Myometrial cell (primary cell): ENCODE data around the gene MBLAC1. TPM values are rescaled to one million over a fixed set of nuclear protein-coding genes. Genes with fewer than 3 reads are reported as not detected.

Experiments
- total RNA-seq: library from RNA; depleted of rRNA; stranded (reverse); fragments of >200 nt; gene quantifications from 2 replicates; pipeline ENCODE4 v1.2.3, GENCODE V29; 2015

Gene MBLAC1, protein sequence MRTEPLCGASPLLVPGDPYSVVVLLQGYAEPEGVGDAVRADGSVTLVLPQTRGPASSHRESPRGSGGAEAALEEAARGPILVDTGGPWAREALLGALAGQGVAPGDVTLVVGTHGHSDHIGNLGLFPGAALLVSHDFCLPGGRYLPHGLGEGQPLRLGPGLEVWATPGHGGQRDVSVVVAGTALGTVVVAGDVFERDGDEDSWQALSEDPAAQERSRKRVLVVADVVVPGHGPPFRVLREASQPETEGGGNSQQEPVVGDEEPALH
- 2.9 and 6.0 TPM in 2 replicates for total RNA-seq

DNA sequence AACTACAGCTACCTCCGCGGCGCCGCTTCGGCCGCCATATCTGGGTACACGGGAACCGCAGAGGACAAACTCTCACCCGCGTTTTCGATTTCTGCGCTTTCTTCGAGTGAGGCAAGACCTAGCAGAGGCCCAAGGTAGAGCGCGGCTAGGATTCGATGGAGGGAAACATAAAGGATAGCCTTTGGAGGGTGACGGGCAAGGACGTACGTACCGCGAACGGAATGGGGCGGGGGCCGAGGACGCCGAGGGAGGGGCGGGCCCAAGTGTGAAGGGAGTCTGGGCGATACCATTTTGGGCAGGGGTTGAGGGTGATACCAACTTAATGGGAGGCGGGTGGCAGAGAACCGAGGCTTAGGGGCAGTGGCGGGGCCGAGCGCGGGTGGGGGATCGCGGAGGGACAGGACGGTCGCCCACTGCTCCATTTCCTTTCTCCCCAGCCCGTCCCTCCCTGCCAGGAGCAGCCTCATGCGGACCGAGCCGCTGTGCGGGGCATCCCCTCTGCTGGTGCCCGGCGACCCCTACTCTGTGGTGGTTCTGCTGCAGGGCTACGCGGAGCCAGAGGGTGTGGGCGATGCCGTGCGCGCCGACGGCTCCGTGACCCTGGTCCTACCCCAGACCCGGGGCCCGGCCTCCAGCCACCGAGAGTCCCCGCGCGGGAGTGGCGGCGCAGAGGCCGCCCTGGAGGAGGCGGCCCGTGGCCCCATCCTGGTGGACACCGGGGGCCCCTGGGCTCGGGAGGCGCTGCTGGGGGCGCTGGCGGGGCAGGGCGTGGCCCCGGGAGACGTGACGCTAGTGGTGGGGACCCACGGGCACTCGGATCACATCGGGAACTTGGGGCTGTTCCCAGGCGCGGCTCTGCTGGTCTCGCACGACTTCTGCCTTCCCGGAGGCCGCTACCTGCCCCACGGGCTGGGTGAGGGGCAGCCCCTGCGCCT is at the start of gene MBLAC1:
TSS of gene MBLAC1 (plus strand) at position 37 of the 935 bp plus-strand sequence. CDS start at position 466, 429 bp downstream.

DNA sequence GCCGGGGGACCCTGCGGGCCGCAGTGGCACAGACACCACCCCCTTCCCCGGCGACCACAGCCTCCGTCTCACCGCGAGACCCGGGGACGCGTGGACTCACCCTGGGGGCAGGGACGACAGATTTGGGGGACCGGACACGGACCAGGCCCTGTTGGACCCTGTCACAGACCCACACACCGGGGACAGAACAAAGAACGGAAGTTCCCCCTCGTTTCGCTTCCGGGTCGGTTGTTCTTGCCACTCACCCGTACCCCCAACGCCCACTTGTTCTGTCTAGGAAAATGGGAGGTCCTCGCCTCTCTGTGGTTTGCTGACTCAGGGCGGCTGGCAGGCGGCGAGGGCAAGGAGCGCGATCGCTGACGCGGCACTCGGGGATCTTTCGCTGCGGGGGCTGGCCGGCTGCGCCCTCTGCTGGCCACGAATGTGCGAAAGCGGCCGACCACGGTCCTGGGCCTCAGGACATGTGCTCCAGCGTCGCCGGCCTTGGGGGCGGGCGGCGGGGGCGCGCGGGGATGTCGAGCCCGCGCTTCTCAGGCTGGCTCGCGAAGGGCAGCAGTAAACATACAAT is 45.1 kb upstream of the MBLAC1 start, which contains the start of gene ZNF3:
TSS of gene ZNF3 (minus strand) at position 189 of the 568 bp plus-strand sequence. CDS start 4,366 bp downstream, outside the sequence.

DNA sequence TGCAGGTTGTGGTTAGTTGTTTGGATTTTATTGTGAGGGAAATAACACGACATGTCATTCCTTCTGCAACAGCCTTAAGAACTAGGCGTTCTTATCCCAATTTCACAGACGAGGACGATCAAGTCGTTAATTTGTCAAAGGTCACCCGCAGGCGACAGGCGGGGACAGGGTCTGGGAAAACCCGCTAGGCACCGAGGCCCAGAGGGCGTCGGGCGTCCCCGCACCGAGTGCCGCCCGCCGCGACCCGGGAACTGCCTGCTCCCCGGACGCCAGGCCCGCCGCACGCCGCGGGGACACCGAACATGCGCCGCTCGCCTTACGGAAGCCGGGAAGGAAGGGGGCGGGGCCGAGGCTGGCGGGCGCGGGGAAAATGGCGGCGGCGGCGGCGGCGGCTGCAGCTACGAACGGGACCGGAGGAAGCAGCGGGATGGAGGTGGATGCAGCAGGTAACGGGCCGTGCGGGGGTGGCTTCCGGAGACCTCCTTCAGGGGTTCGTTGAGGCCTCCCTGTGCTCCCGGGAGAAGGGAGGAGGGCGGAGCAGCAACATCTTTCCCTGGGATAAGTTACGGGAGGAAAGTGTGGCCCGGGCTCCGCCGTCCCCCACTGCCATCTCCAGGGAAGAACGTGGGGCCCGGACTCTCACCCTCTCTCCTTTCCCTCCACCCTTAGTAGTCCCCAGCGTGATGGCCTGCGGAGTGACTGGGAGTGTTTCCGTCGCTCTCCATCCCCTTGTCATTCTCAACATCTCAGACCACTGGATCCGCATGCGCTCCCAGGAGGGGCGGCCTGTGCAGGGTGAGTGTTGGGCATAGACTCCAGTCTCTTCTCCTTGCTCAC is 37.9 kb upstream of the MBLAC1 start, which contains the start of gene COPS6:
TSS of gene COPS6 (plus strand) at position 349 of the 837 bp plus-strand sequence. CDS start at position 371, 22 bp downstream.

DNA sequence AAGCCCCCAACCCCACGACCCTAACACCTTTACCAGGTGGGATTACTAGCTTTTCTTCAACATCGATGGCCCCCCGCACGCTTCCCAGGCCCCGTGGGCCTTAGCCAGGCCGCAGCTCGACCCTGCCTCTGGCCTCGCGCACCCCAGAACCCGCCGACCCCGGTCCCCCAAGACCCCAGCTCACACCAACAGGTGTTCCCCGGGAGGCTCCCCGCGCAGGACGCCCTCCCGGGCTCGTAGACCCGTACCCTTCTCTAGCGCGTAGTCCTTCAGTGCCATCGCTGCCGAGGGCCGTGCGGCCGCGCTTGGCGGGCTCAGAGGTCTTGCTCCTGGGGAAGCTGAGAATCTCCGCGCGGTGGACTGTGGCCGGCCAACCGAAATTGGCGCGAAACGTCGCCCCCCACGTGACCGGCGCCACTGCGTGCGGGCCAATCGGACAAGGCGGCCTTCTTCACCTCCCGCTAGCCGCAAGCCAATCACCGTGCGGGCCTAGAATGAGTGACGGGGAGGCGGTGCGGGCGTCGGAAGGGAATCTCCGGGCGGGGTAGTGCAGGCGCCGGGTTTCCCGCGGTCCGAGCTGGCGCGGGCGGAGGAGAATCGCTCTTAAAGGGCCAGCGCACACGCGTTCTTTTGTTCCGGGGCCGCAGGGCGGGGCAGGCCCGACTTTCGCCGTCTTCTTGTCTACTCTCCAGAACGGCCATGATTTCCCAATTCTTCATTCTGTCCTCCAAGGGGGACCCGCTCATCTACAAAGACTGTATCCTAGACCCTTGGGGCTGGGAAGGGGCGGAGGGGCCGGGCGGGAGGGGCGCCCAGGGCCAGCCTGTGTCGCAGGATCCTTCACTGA is 25.5 kb upstream of the MBLAC1 start, which contains the start of the genes AP4M1 and MCM7:
TSS of gene AP4M1 (plus strand) at position 628 of the 847 bp plus-strand sequence. CDS start at position 700, 72 bp downstream.
TSS of gene MCM7 (minus strand) at position 382 of the 847 bp plus-strand sequence. CDS start at position 279, 103 bp downstream.

DNA sequence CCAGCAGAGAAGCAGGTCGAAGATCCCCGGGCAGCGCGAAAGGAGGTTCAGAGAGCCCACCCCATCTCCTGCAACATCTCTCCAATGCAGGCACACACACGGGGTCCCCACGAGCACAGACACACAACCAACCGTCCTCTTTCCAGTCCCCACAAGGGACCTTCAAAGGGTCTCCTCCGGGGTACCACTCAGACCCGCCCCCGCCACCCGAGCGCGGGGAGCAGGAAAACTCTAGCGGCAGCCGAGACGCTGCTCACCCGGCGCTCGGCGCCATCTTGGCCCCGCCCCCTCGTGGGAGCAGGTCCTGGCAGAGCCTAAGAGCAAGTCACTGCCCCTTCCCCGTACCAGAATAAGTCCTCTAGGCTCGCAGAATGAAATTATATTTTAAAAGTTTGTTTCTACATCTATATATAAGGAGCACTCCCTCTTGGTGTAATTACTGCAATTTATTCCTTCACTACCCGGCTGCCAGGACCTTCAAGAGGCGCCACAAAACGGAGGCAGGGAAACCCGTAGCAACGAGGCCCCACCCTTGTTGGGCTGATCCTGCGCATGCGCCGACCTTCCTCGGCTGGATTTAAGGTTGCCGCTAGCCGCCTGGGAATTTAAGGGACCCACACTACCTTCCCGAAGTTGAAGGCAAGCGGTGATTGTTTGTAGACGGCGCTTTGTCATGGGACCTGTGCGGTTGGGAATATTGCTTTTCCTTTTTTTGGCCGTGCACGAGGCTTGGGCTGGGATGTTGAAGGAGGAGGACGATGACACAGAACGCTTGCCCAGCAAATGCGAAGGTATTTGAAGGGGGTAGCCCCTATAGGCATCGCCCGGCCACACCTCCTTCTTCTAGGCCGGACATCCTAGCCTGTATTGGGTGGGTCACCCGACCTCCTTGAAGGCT is 7.4 kb upstream of the MBLAC1 start, which contains the start of the genes CNPY4 and TAF6:
TSS of gene CNPY4 (plus strand) at position 563 of the 898 bp plus-strand sequence. CDS start at position 674, 111 bp downstream.
TSS of gene TAF6 (minus strand) at position 287 of the 898 bp plus-strand sequence. CDS start 5,149 bp downstream, outside the sequence.

DNA sequence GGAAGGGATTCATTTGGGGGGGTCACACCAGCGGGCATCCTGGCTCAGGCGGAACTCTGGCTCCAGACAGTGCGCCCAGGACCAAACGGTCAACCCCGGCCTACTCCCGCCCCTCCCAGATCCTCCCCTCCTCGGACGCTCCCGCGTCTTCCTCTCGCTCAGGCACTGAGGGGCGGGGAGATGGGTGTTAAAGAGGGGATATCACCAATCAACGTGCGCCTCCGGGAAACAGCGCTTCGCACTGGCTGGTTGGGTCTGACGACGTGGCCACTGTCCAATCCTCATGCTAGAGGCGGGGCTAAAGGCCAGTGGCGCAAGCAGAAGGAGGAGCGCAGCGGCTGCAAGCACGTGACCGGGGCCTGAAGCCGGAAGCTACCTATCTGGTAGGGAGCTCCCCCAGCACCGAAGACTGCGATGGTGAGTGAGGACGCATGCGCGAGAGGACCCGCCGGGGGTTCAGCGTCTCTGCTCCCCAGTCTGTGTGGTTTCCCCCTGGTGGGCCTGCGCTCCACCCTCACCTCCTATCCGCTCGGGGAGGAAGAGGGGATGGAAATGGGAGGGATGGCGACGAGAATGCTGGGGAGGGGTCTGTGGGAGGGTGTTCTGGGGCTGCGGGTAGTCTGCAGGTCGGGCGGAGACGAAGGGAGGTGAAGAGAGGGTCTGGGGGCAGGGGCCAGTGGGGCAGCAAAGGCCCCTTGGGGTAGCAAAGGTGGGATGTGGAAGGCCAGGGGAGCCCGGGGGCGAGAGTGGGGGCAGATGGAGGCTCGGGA is 22.0 kb downstream of the MBLAC1 start, which contains the start of gene LAMTOR4:
TSS of gene LAMTOR4 (plus strand) at position 360 of the 770 bp plus-strand sequence. CDS start at position 415, 55 bp downstream.

DNA sequence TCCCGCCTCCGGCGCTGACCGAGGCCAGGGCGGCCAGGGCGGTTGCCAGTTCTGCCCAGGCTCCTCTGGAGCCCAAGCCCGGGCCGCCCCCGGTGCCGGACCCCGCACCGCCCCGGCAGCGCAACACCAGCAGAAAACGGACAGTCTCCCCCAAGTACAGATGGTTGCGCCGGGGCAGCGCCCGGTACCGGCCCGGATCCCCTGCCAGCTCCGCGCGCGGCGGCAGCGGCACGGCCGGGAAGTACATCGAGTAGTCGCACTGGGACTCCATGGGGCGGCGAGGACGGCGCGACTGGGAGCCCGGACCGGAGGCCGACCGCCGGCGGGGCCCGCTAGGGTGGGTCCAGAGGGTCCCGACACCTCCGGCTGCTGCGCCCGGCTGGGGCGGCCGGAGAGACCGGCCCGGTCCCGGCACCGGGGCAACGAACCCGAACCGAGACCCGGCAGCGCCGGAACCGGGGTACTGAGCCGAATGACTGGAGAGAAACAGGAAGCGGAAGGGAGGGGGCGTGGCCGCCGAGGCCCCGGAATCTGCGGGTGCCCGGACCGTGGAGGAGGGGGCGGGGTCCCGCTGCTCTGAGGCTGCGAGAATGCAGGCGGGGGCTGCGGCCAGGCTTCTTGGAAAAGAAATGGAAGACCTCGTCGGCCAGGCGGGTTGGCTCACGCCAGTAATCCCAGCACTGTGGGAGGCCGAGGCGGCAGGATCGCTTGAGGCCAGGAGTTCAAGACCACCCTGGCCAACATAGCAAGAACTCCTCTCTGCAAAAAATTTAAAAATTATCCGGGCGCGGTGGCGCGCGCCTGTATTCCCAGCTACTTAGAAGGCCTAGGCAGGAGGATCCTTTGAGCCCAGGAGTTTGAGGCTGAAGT is 31.7 kb downstream of the MBLAC1 start, which contains the start of gene TRAPPC14:
TSS of gene TRAPPC14 (minus strand) at position 495 of the 870 bp plus-strand sequence. CDS start at position 271, 224 bp downstream.

DNA sequence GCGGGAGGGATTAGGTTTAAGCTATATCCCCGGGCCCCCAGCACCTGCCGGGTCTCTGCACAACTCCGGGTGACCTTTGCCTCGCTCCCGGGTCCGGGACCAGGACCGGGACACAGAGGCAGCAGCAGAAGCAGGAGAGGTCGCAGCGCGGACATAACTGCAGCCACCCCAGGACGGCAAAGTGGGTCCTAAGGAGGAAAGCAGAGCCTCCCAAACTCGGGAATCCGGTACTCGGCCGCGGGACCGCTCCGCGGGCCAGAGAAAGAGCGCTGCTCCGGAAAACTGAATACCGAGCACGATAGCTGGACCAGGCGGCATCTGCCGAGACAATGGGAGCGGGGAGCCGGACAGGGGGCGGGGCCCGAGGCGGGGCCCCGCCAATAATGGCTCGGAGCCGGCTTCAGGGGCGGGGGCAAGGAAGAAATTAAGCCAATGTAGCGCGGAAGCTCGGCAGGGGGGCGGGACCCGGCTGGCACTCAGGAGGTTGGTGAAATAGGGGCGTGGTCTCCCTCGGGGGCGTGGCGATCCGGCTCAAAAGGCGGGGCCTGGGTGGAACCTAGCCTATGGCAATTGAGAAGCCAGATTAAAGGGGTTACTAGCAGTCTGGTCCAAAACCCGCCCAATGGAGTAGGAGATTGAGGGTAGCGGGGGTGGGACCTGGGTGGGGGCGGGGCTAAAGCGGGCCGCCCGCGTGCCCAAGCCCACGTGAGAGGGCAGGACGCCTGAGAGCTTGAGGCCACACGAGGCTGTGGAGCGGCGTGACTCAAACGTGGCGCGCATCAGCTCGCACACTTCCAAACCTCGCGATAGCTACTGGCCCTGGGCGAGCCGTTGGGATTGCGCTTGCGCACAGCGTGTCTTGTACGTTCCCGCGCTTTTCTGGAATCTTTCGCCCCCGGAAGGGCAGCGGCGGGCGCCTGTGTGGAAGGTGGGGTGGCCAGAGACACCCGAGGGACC is 50.6 kb downstream of the MBLAC1 start, which contains the start of the genes GPC2 and STAG3:
TSS of gene GPC2 (minus strand) at position 337 of the 957 bp plus-strand sequence. CDS start at position 155, 182 bp downstream.
TSS of gene STAG3 (plus strand) at position 874 of the 957 bp plus-strand sequence. CDS start 2,639 bp downstream, outside the sequence.

Other genes with a start within 250 kb of the MBLAC1 start
- not detected in 2 replicates for gene OR2AE1, start 249.9 kb upstream of the MBLAC1 start, total RNA-seq
- gene TRIM4, start 207.4 kb upstream of the MBLAC1 start, total RNA-seq = 22.5 and 28.9 TPM in 2 replicates
- not detected in 2 replicates for gene GJC3, start 197.3 kb upstream of the MBLAC1 start, total RNA-seq
- not detected in 2 replicates for gene AZGP1, start 150.9 kb upstream of the MBLAC1 start, total RNA-seq
- 10.1 and 14.7 TPM in 2 replicates for gene ZKSCAN1, start 111.4 kb upstream of the MBLAC1 start, total RNA-seq
- gene ZSCAN21, start 77.2 kb upstream of the MBLAC1 start, total RNA-seq = 11.3 and 21.6 TPM in 2 replicates
- 14.7 and 22.5 TPM in 2 replicates for gene ZNF3, start 45.2 kb upstream of the MBLAC1 start, total RNA-seq
- 159 and 183 TPM in 2 replicates for gene COPS6, start 38.0 kb upstream of the MBLAC1 start, total RNA-seq
- 138 and 153 TPM in 2 replicates for gene MCM7, start 25.6 kb upstream of the MBLAC1 start, total RNA-seq
- 40.9 and 95.7 TPM in 2 replicates for gene AP4M1, start 25.3 kb upstream of the MBLAC1 start, total RNA-seq
- gene TAF6, start 7.6 kb upstream of the MBLAC1 start, total RNA-seq = 92.9 and 113 TPM in 2 replicates
- gene CNPY4, start 7.3 kb upstream of the MBLAC1 start, total RNA-seq = 40.6 and 41.3 TPM in 2 replicates
- 126 and 185 TPM in 2 replicates for gene LAMTOR4, start 22.0 kb downstream of the MBLAC1 start, total RNA-seq
- 9.2 and 9.4 TPM in 2 replicates for gene TRAPPC14, start 31.8 kb downstream of the MBLAC1 start, total RNA-seq
- gene GAL3ST4, start 41.6 kb downstream of the MBLAC1 start, total RNA-seq = 6.0 and 6.3 TPM in 2 replicates
- gene GPC2, start 50.4 kb downstream of the MBLAC1 start, total RNA-seq = 0.18 and 0.29 TPM in 2 replicates
- gene STAG3, start 51.0 kb downstream of the MBLAC1 start, total RNA-seq = 0.29 and 0.35 TPM in 2 replicates
- not detected in 2 replicates for gene PVRIG, start 93.0 kb downstream of the MBLAC1 start, total RNA-seq
- not detected in 2 replicates for gene SPDYE3, start 180.7 kb downstream of the MBLAC1 start, total RNA-seq
- gene PILRB, start 231.2 kb downstream of the MBLAC1 start, total RNA-seq = 9.8 and 13.3 TPM in 2 replicates
- gene PILRA, start 246.5 kb downstream of the MBLAC1 start, total RNA-seq = not detected in 2 replicates